Neural progenitor cell (in vitro differentiated cells): ENCODE measurements around the gene ZNF618.

Source experiments
- EZH2 ChIP-seq: fragments of 200-600 bp; sonication (generic); IDR thresholded peaks from 2 replicates; pipeline ENCODE4 v1.6.1; 2017; ENCODE audit warnings: antibody characterized with exemption, mild to moderate bottlenecking, moderate library complexity
- TF ChIP-seq, protein P1 (sequence below): fragments of 200-600 bp; sonication (generic); IDR thresholded peaks from 2 replicates; pipeline ENCODE4 v1.5.1; 2017; ENCODE audit warnings: antibody characterized with exemption, mild to moderate bottlenecking

DNA sequence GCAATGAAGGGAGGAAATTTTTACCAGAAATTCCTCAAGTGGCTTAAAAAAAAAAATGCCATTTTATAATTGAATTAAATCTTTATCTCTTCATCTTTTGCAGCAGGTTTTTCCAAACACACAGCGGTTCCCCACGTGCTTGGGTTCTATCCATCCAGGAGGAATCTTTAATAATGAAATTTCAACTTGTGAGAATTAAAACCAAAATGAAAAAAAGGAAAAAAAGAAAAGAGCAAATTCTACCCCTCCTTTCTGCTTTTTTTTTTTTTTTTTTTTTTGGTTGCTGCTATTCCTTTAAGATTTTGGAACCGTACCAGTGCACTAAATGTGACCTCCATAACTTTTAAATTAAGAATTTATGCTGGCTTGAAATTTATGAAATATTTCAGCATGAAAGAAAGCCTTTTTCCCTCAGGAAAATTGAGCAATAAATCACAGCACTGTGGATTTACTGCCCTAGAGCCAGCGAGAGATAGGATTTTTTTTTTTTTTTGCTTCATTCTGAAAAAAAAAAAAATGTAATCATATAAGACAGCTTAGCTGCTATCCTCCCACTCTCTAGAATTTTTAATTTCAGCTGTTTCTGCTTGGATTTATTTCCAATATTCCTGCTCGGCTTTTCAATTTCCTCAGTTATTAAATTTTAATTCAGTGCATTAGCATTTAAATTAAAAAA, 88.5 kb downstream of the ZNF618 start:
- TF ChIP-seq, protein P1, sequence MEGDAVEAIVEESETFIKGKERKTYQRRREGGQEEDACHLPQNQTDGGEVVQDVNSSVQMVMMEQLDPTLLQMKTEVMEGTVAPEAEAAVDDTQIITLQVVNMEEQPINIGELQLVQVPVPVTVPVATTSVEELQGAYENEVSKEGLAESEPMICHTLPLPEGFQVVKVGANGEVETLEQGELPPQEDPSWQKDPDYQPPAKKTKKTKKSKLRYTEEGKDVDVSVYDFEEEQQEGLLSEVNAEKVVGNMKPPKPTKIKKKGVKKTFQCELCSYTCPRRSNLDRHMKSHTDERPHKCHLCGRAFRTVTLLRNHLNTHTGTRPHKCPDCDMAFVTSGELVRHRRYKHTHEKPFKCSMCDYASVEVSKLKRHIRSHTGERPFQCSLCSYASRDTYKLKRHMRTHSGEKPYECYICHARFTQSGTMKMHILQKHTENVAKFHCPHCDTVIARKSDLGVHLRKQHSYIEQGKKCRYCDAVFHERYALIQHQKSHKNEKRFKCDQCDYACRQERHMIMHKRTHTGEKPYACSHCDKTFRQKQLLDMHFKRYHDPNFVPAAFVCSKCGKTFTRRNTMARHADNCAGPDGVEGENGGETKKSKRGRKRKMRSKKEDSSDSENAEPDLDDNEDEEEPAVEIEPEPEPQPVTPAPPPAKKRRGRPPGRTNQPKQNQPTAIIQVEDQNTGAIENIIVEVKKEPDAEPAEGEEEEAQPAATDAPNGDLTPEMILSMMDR, result no peak
- no peak for TF ChIP-seq EZH2
